Measurements from ENCODE around the gene SARM1.

DNA sequence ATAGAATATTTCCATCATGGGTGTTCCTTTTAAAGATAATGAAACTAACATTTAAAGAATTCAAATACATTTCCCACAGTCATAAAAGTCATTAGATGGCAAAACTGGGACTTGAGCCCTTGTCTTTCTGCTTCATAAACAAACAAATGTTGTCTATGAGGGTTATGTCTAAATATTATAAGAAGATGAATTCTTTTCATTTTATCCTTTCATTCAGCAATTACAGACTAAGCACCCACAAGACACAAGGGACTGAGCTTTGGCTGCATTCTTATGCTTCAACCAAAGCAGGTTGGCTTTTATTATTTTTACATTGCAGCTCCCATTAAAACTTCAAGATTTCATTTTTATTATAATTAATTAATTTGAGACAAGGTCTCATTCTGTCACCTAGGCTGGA, 14.9 kb downstream of the SARM1 start:
- TF ChIP-seq RFX5 (IDR thresholded peaks at IDR 0.05; ENCODE audit: borderline replicate concordance, low read depth, low read length) (no peak), TAF1 (IDR thresholded peaks at IDR 0.05; ENCODE audit: low read depth, low read length) (no peak), TEAD4 (IDR thresholded peaks at IDR 0.05; ENCODE audit: low read depth, low read length) (no peak), YY1 (IDR thresholded peaks at IDR 0.05; ENCODE audit: low read depth, low read length) (no peak), EZH2 (IDR thresholded peaks at IDR 0.05; ENCODE audit: low read depth, low read length, severe bottlenecking) (no peak), EGR1 (IDR thresholded peaks at IDR 0.05; ENCODE audit: borderline replicate concordance, low read depth, low read length) (no peak), JUND (IDR thresholded peaks at IDR 0.05; ENCODE audit: low read length) (no peak), ZNF274 (IDR thresholded peaks at IDR 0.05; ENCODE audit: borderline replicate concordance, extremely low read depth, low read length) (no peak)
- TF ChIP-seq, protein P1, sequence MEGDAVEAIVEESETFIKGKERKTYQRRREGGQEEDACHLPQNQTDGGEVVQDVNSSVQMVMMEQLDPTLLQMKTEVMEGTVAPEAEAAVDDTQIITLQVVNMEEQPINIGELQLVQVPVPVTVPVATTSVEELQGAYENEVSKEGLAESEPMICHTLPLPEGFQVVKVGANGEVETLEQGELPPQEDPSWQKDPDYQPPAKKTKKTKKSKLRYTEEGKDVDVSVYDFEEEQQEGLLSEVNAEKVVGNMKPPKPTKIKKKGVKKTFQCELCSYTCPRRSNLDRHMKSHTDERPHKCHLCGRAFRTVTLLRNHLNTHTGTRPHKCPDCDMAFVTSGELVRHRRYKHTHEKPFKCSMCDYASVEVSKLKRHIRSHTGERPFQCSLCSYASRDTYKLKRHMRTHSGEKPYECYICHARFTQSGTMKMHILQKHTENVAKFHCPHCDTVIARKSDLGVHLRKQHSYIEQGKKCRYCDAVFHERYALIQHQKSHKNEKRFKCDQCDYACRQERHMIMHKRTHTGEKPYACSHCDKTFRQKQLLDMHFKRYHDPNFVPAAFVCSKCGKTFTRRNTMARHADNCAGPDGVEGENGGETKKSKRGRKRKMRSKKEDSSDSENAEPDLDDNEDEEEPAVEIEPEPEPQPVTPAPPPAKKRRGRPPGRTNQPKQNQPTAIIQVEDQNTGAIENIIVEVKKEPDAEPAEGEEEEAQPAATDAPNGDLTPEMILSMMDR (IDR thresholded peaks at IDR 0.05; ENCODE audit: control extremely low read depth in 1 of 3, insufficient read depth in 1 of 3, low read depth in 1 of 3, low read length in 3 of 3) = no peak

Measured in H1 (cell line).